ENCODE data around the gene TK2. TPM values are rescaled to one million over a fixed set of nuclear protein-coding genes. Genes with fewer than 3 reads are reported as not detected.
A peak's percentile ranks its signal among the peaks of the same experiment; 100 is the strongest.

The TK2 gene
- total and polyA plus RNA-seq, 9 of the 15 experiments (the other 6 are each of a cell fraction or from before 2014, with no cell fraction given): 1.1 to 10.2 (median 5.3) TPM

DNA sequence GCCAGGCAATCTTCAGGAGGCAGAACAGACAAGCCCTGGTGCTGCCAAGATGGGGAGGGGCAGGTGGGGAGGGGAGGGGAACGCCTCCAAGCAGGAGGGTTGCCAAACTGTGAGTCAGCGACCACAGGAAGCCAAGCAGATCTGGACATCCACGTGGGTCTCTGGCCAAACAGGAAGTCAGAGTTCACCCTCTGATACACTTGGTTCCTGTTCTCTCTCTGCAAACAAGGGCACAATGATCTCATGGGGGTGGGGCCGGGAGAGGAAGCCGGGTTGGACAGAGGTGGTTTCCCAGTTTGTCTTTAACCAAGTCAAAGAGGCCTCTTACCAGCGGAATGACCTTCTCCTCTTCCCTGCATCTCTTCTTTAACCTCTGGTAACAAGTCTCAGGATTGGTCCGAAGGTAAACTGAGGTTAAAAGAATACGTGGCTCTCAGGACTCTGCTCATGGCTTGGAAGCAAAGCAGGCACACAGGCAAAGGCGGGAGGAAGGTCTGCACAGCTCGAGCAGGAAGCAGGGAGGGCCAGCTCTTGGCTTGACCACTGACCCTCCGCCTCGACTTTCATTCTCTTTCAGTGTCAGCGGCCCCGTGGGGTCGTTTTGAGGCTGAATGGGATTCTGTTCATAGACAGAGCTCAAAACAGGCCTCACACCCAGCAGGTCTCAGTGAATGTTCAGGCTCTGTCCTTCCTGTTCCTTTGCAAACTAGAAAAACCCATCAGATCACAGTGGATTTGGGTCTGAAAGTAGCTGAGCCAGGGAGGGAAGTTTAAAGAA, 32.9 kb downstream of the TK2 start (continued):
- TF ChIP-seq C11orf30 (IDR thresholded peaks at IDR 0.05; ENCODE audit: low read depth): peak; percentile 55; the same call in 1 of the 2 replicates
- TF ChIP-seq, protein P1, sequence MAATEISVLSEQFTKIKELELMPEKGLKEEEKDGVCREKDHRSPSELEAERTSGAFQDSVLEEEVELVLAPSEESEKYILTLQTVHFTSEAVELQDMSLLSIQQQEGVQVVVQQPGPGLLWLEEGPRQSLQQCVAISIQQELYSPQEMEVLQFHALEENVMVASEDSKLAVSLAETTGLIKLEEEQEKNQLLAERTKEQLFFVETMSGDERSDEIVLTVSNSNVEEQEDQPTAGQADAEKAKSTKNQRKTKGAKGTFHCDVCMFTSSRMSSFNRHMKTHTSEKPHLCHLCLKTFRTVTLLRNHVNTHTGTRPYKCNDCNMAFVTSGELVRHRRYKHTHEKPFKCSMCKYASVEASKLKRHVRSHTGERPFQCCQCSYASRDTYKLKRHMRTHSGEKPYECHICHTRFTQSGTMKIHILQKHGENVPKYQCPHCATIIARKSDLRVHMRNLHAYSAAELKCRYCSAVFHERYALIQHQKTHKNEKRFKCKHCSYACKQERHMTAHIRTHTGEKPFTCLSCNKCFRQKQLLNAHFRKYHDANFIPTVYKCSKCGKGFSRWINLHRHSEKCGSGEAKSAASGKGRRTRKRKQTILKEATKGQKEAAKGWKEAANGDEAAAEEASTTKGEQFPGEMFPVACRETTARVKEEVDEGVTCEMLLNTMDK (IDR thresholded peaks at IDR 0.05; ENCODE audit: borderline replicate concordance, insufficient read depth, low read depth, low read length, poor library complexity, severe bottlenecking): no peak
- TF ChIP-seq TCF7L2 (IDR thresholded peaks at IDR 0.05; ENCODE audit: low read depth, low read length): no peak
- TF ChIP-seq HDAC3 (IDR thresholded peaks at IDR 0.05; ENCODE audit: borderline replicate concordance, partially characterized antibody): no peak
- no peak for TF ChIP-seq NFYB (IDR thresholded peaks at IDR 0.05; ENCODE audit: extremely low read depth, insufficient read length)
- TF ChIP-seq FOXP1 (CRISPR knock-in tag; IDR thresholded peaks at IDR 0.05): no peak
- TF ChIP-seq ZNF551 (CRISPR knock-in tag; IDR thresholded peaks at IDR 0.05): no peak
- TF ChIP-seq, protein P2, sequence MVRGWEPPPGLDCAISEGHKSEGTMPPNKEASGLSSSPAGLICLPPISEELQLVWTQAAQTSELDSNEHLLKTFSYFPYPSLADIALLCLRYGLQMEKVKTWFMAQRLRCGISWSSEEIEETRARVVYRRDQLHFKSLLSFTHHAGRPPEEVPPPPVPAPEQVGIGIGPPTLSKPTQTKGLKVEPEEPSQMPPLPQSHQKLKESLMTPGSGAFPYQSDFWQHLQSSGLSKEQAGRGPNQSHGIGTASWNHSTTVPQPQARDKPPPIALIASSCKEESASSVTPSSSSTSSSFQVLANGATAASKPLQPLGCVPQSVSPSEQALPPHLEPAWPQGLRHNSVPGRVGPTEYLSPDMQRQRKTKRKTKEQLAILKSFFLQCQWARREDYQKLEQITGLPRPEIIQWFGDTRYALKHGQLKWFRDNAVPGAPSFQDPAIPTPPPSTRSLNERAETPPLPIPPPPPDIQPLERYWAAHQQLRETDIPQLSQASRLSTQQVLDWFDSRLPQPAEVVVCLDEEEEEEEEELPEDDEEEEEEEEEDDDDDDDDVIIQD (CRISPR knock-in tag; IDR thresholded peaks at IDR 0.05): no peak
- no peak for TF ChIP-seq OTX1 (CRISPR knock-in tag; IDR thresholded peaks at IDR 0.05)
- no peak for TF ChIP-seq CC2D1A (IDR thresholded peaks at IDR 0.05)
- no peak for TF ChIP-seq TGIF2 (CRISPR knock-in tag; IDR thresholded peaks at IDR 0.05)
- TF ChIP-seq MAFK (IDR thresholded peaks at IDR 0.05; ENCODE audit: low read length): no peak; the same call in 1 of the 2 replicates
- no peak for TF ChIP-seq THRAP3 (IDR thresholded peaks at IDR 0.05; ENCODE audit: borderline replicate concordance)
- TF ChIP-seq, protein P3, sequence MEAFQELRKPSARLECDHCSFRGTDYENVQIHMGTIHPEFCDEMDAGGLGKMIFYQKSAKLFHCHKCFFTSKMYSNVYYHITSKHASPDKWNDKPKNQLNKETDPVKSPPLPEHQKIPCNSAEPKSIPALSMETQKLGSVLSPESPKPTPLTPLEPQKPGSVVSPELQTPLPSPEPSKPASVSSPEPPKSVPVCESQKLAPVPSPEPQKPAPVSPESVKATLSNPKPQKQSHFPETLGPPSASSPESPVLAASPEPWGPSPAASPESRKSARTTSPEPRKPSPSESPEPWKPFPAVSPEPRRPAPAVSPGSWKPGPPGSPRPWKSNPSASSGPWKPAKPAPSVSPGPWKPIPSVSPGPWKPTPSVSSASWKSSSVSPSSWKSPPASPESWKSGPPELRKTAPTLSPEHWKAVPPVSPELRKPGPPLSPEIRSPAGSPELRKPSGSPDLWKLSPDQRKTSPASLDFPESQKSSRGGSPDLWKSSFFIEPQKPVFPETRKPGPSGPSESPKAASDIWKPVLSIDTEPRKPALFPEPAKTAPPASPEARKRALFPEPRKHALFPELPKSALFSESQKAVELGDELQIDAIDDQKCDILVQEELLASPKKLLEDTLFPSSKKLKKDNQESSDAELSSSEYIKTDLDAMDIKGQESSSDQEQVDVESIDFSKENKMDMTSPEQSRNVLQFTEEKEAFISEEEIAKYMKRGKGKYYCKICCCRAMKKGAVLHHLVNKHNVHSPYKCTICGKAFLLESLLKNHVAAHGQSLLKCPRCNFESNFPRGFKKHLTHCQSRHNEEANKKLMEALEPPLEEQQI (IDR thresholded peaks at IDR 0.05): no peak
- no peak for TF ChIP-seq RFX7 (CRISPR knock-in tag; IDR thresholded peaks at IDR 0.05)
- TF ChIP-seq CBFB (CRISPR knock-in tag; IDR thresholded peaks at IDR 0.05): no peak
- TF ChIP-seq BACH1 (tag; IDR thresholded peaks at IDR 0.05): peak; percentile 58; the same call in 1 of the 2 replicates
- TF ChIP-seq, protein P4, sequence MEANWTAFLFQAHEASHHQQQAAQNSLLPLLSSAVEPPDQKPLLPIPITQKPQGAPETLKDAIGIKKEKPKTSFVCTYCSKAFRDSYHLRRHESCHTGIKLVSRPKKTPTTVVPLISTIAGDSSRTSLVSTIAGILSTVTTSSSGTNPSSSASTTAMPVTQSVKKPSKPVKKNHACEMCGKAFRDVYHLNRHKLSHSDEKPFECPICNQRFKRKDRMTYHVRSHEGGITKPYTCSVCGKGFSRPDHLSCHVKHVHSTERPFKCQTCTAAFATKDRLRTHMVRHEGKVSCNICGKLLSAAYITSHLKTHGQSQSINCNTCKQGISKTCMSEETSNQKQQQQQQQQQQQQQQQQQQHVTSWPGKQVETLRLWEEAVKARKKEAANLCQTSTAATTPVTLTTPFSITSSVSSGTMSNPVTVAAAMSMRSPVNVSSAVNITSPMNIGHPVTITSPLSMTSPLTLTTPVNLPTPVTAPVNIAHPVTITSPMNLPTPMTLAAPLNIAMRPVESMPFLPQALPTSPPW (CRISPR knock-in tag; IDR thresholded peaks at IDR 0.05): peak; percentile 94
- TF ChIP-seq RBFOX2 (IDR thresholded peaks at IDR 0.05; ENCODE audit: low read depth, low read length): peak; percentile 75
